IMR-90 (cell line): ENCODE measurements around the gene CARTPT. TPM values are rescaled to one million over a fixed set of nuclear protein-coding genes. Genes with fewer than 3 reads are reported as not detected.

Experiments used
- ATAC-seq: fragments of 200-7000 bp; cut with Tn5 transposase; 2 replicates; pipeline ENCODE4 v1.9.1; 2020; ENCODE audit warnings: low read depth, mild to moderate bottlenecking, moderate library complexity
- BruUV-seq: library from RNA; stranded (reverse); fragments of 400-500 nt; replicated peaks from 2 replicates; lab custom pipeline; 2021; lab: Mats Ljungman, UMichigan
- CTCF ChIA-PET: fragments of 300-600 bp; formaldehyde crosslinking; extraction: SDS; loops from one replicate; lab custom pipeline; 2021; ENCODE audit warnings: antibody characterized with exemption; lab: Yijun Ruan, JAX
- POLR2A ChIA-PET: fragments of 300-600 bp; sonication (Branson Sonifier 250); formaldehyde crosslinking; loops from one replicate; lab custom pipeline; 2022; ENCODE audit warnings: antibody characterized with exemption; ENCODE audit not compliant: unreplicated experiment; lab: Charles Lee
- DNase-seq: peaks from one replicate; pipeline ENCODE4 v3.0.0; 2013
- H2AFZ ChIP-seq: replicated peaks from 2 replicates; pipeline ENCODE3; 2013; ENCODE audit warnings: low read length, mild to moderate bottlenecking; ENCODE audit not compliant: poor library complexity
- H2AK5ac ChIP-seq: 2 replicates; pipeline ENCODE4 v1.6.1; 2013; ENCODE audit warnings: low read depth, low read length, inconsistent platforms
- H2AK9ac ChIP-seq: replicated peaks from 2 replicates; pipeline ENCODE3; 2013; ENCODE audit warnings: mild to moderate bottlenecking, low read depth, low read length, moderate library complexity; ENCODE audit not compliant: poor library complexity
- H2BK120ac ChIP-seq: 2 replicates; pipeline ENCODE4 v1.6.1; 2013; ENCODE audit warnings: low read depth, low read length, inconsistent platforms
- H2BK15ac ChIP-seq: 3 replicates; pipeline ENCODE4 v1.6.1; 2013; ENCODE audit warnings: low read depth, low read length, inconsistent platforms
- H2BK20ac ChIP-seq: 2 replicates; pipeline ENCODE4 v1.6.1; 2013; ENCODE audit warnings: low read depth, mild to moderate bottlenecking, inconsistent platforms, low read length, moderate library complexity
- H2BK5ac ChIP-seq: 2 replicates; pipeline ENCODE4 v1.6.1; 2013; ENCODE audit warnings: mild to moderate bottlenecking, low read depth, low read length, inconsistent platforms; ENCODE audit not compliant: poor library complexity, severe bottlenecking
- H3K14ac ChIP-seq: replicated peaks from 2 replicates; pipeline ENCODE4 v1.6.1; 2013; ENCODE audit warnings: low read depth, low read length, inconsistent platforms
- H3K18ac ChIP-seq: 2 replicates; pipeline ENCODE4 v1.6.1; 2013; ENCODE audit warnings: low read depth, low read length, control low read depth
- H3K23ac ChIP-seq: 2 replicates; pipeline ENCODE4 v1.6.1; 2013; ENCODE audit warnings: low read depth, low read length, inconsistent platforms
- H3K27ac ChIP-seq: 2 replicates; pipeline ENCODE4 v1.5.1; 2013; ENCODE audit warnings: mild to moderate bottlenecking, control low read depth, low read length; ENCODE audit not compliant: insufficient read depth
- H3K27me3 ChIP-seq: 2 replicates; pipeline ENCODE4 v1.6.1; 2013; ENCODE audit warnings: low read length; ENCODE audit not compliant: control insufficient read depth, insufficient read depth
- H3K36me3 ChIP-seq: 2 replicates; pipeline ENCODE4 v1.6.1; 2013; ENCODE audit warnings: low read length, mixed read lengths; ENCODE audit not compliant: control insufficient read depth, insufficient read depth
- H3K4ac ChIP-seq: 2 replicates; pipeline ENCODE4 v1.6.1; 2013; ENCODE audit warnings: low read depth, low read length, inconsistent platforms
- H3K4me1 ChIP-seq: 2 replicates; pipeline ENCODE4 v1.6.1; 2013; ENCODE audit warnings: low read length, mixed read lengths; ENCODE audit not compliant: control insufficient read depth, insufficient read depth
- H3K4me2 ChIP-seq: 2 replicates; pipeline ENCODE4 v1.6.1; 2013; ENCODE audit warnings: low read depth, mild to moderate bottlenecking, control low read depth, low read length, moderate library complexity
- H3K4me3 ChIP-seq: 2 replicates; pipeline ENCODE4 v1.5.1; 2013; ENCODE audit warnings: low read depth, mild to moderate bottlenecking, control low read depth, low read length, moderate library complexity; ENCODE audit not compliant: insufficient read depth
- H3K56ac ChIP-seq: 2 replicates; pipeline ENCODE4 v1.6.1; 2013; ENCODE audit warnings: low read length, inconsistent platforms; ENCODE audit not compliant: insufficient read depth; ENCODE audit errors: extremely low read depth
- H3K79me1 ChIP-seq, 2 experiments: 2 replicates each; pipeline ENCODE4 v1.6.1; 2013; ENCODE audit warnings: low read length in 2 of 2, inconsistent platforms in 1 of 2, low read depth in 1 of 2
- H3K9ac ChIP-seq: 2 replicates; pipeline ENCODE4 v1.6.1; 2013; ENCODE audit warnings: low read depth, low read length, control low read depth
- H3K9me1 ChIP-seq: 2 replicates; pipeline ENCODE4 v1.6.1; 2013; ENCODE audit warnings: low read length, inconsistent platforms; ENCODE audit not compliant: insufficient read depth
- H3K9me3 ChIP-seq: 2 replicates; pipeline ENCODE4 v1.6.1; 2013; ENCODE audit warnings: low read length; ENCODE audit not compliant: control insufficient read depth, insufficient read depth
- H4K20me1 ChIP-seq: 2 replicates; pipeline ENCODE4 v1.6.1; 2013; ENCODE audit warnings: low read length, inconsistent platforms; ENCODE audit not compliant: insufficient read depth
- H4K5ac ChIP-seq: 2 replicates; pipeline ENCODE4 v1.6.1; 2013; ENCODE audit warnings: mild to moderate bottlenecking, low read depth, low read length, control low read depth
- H4K8ac ChIP-seq, 2 experiments: 2 replicates each; pipeline ENCODE4 v1.6.1; 2013; ENCODE audit warnings: low read depth in 2 of 2, low read length in 2 of 2, control low read depth in 1 of 2, inconsistent platforms in 1 of 2
- H4K91ac ChIP-seq: 2 replicates; pipeline ENCODE4 v1.6.1; 2013; ENCODE audit warnings: low read depth, low read length, inconsistent platforms; ENCODE audit not compliant: insufficient read depth
- CEBPB ChIP-seq: IDR thresholded peaks from 2 replicates; pipeline ENCODE4 v1.6.1; 2012; ENCODE audit warnings: low read depth, low read length, improper control_type of control experiment
- CHD1 ChIP-seq: IDR thresholded peaks from 2 replicates; pipeline ENCODE4 v1.6.1; 2012; ENCODE audit warnings: low read depth, low read length, improper control_type of control experiment
- MXI1 ChIP-seq: IDR thresholded peaks from 2 replicates; pipeline ENCODE4 v1.6.1; 2012; ENCODE audit warnings: low read depth, mild to moderate bottlenecking, low read length, moderate library complexity, borderline replicate concordance
- NFE2L2 ChIP-seq: fragments of 150-350 bp; IDR thresholded peaks from 2 replicates; pipeline ENCODE4 v1.6.1; 2016; ENCODE audit warnings: low read depth, mild to moderate bottlenecking, low read length
- RAD21 ChIP-seq: IDR thresholded peaks from 2 replicates; pipeline ENCODE4 v1.6.1; 2012; ENCODE audit warnings: low read length, improper control_type of control experiment
- RCOR1 ChIP-seq: IDR thresholded peaks from 2 replicates; pipeline ENCODE4 v1.6.1; 2012; ENCODE audit warnings: mild to moderate bottlenecking, low read length, improper control_type of control experiment; ENCODE audit not compliant: insufficient replicate concordance
- RFX5 ChIP-seq: IDR thresholded peaks from 2 replicates; pipeline ENCODE4 v1.8.0; 2012; ENCODE audit warnings: low read depth, mild to moderate bottlenecking, low read length, moderate library complexity
- SMC3 ChIP-seq: fragments of 150-350 bp; IDR thresholded peaks from 2 replicates; pipeline ENCODE4 v1.6.1; 2016; ENCODE audit warnings: low read depth, mild to moderate bottlenecking, antibody characterized with exemption, low read length, moderate library complexity
- dilution Hi-C: fragments of 300-500 bp; cut with HindIII; formaldehyde crosslinking; loops from one replicate; pipeline ENCODE4 v1.14.3; 2018; ENCODE audit warnings: low sequenced_read_pairs; ENCODE audit not compliant: unreplicated experiment
- in situ Hi-C: fragments of 300-500 bp; cut with MboI; formaldehyde crosslinking; loops from 3 replicates; pipeline ENCODE4 v1.14.3; 2019; ENCODE audit warnings: low sequenced_read_pairs, inconsistent platforms, mixed read lengths
- intact Hi-C: fragments of 100-400 bp; cut with micrococcal nuclease; formaldehyde crosslinking; loops from 2 replicates; pipeline ENCODE4 v1.10.0; 2022
- polyA plus RNA-seq, 3 experiments: library from polyadenylated mRNA; depleted of rRNA; stranded (reverse); fragments of >200 nt; gene quantifications; 2 replicates each; pipeline ENCODE4 v1.2.3, GENCODE V29; 2012; ENCODE audit warnings: low replicate concordance in 1 of 3
- total RNA-seq: library from RNA; depleted of rRNA; stranded (reverse); fragments of >200 nt; gene quantifications from 2 replicates; pipeline ENCODE4 v1.2.3, GENCODE V29; 2012
- TF ChIP-seq, protein P1 (sequence below): fragments of 150-350 bp; IDR thresholded peaks from 2 replicates; pipeline ENCODE4 v1.6.1; 2016; ENCODE audit warnings: low read depth, mild to moderate bottlenecking, low read length, moderate library complexity, borderline replicate concordance

CARTPT gene
- total and polyA plus RNA-seq, 2 of the 4 experiments (the other 2 are of a cell fraction) = not detected

- Histone ChIP-seq H3K9ac (no peak overlapping the region), H3K4me2 (no peak overlapping the region), H2BK5ac (no peak overlapping the region), H2BK20ac (no peak overlapping the region), H2AK9ac (no peak overlapping the region), H3K9me3 (no peaks in the 10 kb centered on the region), H3K18ac (no peak overlapping the region), H3K4ac (no peak overlapping the region), H3K27ac (no peak overlapping the region), H3K27me3 (peaks cover 7% of the 10 kb centered on the region), H3K9me1 (no peaks in the 10 kb centered on the region), H4K20me1 (no peaks in the 10 kb centered on the region), H3K14ac (no peak overlapping the region), H3K23ac (no peak overlapping the region), H3K4me3 (no peak overlapping the region), H4K8ac (no peak overlapping the region), H4K5ac (no peak overlapping the region), H3K4me1 (no peaks in the 10 kb centered on the region), H2BK120ac (no peak overlapping the region), H2AK5ac (no peak overlapping the region), H3K56ac (no peak overlapping the region), H3K36me3 (no peaks in the 10 kb centered on the region), H2BK15ac (no peak overlapping the region), H4K91ac (no peak overlapping the region), H2AFZ (no peak overlapping the region), H3K79me1 (no peaks in the 10 kb centered on the region)
- ATAC-seq (no peak), DNase-seq (no peak)
- TF ChIP-seq CEBPB = no peak
- TF ChIP-seq RAD21 = no peak
- no peak for TF ChIP-seq MXI1
- TF ChIP-seq SMC3 = no peak
- no peak for TF ChIP-seq RFX5
- no peak for TF ChIP-seq RCOR1
- TF ChIP-seq, protein P1, sequence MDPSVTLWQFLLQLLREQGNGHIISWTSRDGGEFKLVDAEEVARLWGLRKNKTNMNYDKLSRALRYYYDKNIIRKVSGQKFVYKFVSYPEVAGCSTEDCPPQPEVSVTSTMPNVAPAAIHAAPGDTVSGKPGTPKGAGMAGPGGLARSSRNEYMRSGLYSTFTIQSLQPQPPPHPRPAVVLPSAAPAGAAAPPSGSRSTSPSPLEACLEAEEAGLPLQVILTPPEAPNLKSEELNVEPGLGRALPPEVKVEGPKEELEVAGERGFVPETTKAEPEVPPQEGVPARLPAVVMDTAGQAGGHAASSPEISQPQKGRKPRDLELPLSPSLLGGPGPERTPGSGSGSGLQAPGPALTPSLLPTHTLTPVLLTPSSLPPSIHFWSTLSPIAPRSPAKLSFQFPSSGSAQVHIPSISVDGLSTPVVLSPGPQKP = no peak
- no peak for TF ChIP-seq CHD1
- no peak for TF ChIP-seq NFE2L2
- ChIA-PET POLR2A (no interaction called here), CTCF (no interaction called here)
- intact Hi-C loops (no loop called here), in situ Hi-C loops (no loop called here), dilution Hi-C loops (no loop called here)
- no TSS peak for BruUV-seq
Observed at GRCh38 chr5:71734141-71734540, 15.1 kb downstream of the CARTPT start.
